Activated T-helper 2 cell treated with anti-CD3 and anti-CD28 coated beads, Interferon-gamma antibody, Interleukin-2, Interleukin-4, amounts not matched to agents 10 μg/mL and 5 μg/mL and 100 μg/mL, durations not matched to agents 14 hours and 24 hours and 36 hours (primary cell): Measurements from ENCODE around the gene INHBC. TPM values are rescaled to one million over a fixed set of nuclear protein-coding genes. Genes with fewer than 3 reads are reported as not detected.

Experiments used
- total RNA-seq: library from RNA; stranded (reverse); gene quantifications from 2 replicates; pipeline ENCODE4 v1.2.3, GENCODE V29; 2022

INHBC gene
- total RNA-seq, 1 donor from 2014 or later, result 0.14 TPM

Other genes with a start within 250 kb of the INHBC start
- gene NXPH4, start 218.0 kb upstream of the INHBC start, total RNA-seq, result 0.82 and 0.90 TPM in 2 replicates
- 295 and 307 TPM in 2 replicates for gene SHMT2, start 205.1 kb upstream of the INHBC start, total RNA-seq
- gene STAC3, start 183.6 kb upstream of the INHBC start, total RNA-seq, result 5.6 and 6.1 TPM in 2 replicates
- 44.9 and 46.9 TPM in 2 replicates for gene R3HDM2, start 3.7 kb upstream of the INHBC start, total RNA-seq
- 0.25 and 0.39 TPM in 2 replicates for gene INHBE, start 20.5 kb downstream of the INHBC start, total RNA-seq
- 1.3 and 1.5 TPM in 2 replicates for gene GLI1, start 25.0 kb downstream of the INHBC start, total RNA-seq
- gene ARHGAP9, start 45.1 kb downstream of the INHBC start, total RNA-seq, result 105 and 106 TPM in 2 replicates
- 249 and 257 TPM in 2 replicates for gene MARS1, start 53.3 kb downstream of the INHBC start, total RNA-seq
- gene DDIT3, start 85.7 kb downstream of the INHBC start, total RNA-seq, result 10.9 and 11.4 TPM in 2 replicates
- 62.4 and 67.9 TPM in 2 replicates for gene MBD6, start 88.0 kb downstream of the INHBC start, total RNA-seq
- gene DCTN2, start 112.4 kb downstream of the INHBC start, total RNA-seq, result 96.7 and 101 TPM in 2 replicates
- gene KIF5A, start 115.3 kb downstream of the INHBC start, total RNA-seq, result 3.0 and 3.4 TPM in 2 replicates
- gene PIP4K2C, start 156.4 kb downstream of the INHBC start, total RNA-seq, result 23.2 and 24.6 TPM in 2 replicates
- gene DTX3, start 170.0 kb downstream of the INHBC start, total RNA-seq, result 17.7 and 21.7 TPM in 2 replicates
- 1.9 and 2.3 TPM in 2 replicates for gene ARHGEF25, start 176.7 kb downstream of the INHBC start, total RNA-seq
- 10.8 and 11.3 TPM in 2 replicates for gene B4GALNT1, start 198.4 kb downstream of the INHBC start, total RNA-seq